NOMO-1 (cell line): ENCODE results near the gene SLC7A9.

Source experiments
- DNase-seq, 2 experiments: peaks; one replicate each; lab custom pipeline; 2025; ENCODE audit not compliant: unreplicated experiment in 2 of 2; lab: John Stamatoyannopoulos, UW

Gene SLC7A9

DNA sequence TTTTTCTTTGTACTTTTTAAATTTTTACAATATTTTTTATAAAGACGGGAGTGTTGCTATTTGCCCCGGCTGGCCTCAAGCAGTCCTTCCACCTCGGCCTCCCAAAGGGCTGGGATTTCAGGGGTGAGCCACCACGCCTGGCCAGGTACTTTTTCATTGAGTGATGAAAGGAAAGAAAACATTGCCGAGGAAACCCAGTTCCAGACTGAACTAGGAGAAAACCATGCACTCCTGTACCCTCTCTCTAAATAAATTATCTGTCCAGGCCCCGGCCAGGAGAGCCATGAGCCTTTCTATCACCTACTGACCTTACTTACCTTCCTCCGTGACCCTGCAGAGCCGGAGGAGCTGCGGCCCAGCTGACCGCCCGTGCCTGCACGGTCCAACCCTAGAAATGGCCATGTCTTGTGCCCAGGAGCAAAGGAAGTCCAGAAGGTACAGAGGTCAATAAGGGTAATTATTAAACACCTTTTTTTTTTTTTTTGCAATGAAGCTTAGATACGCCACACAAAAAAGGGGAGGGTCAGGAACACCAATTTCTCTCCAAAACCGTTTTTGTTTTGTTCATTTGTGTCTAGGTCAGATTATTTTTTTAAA is at the start of gene SLC7A9:
Gene SLC7A9 (minus strand): TSS at position 399 of the 597 bp plus-strand sequence. CDS start 1,233 bp downstream, outside the sequence.
- no peak for DNase-seq

DNA sequence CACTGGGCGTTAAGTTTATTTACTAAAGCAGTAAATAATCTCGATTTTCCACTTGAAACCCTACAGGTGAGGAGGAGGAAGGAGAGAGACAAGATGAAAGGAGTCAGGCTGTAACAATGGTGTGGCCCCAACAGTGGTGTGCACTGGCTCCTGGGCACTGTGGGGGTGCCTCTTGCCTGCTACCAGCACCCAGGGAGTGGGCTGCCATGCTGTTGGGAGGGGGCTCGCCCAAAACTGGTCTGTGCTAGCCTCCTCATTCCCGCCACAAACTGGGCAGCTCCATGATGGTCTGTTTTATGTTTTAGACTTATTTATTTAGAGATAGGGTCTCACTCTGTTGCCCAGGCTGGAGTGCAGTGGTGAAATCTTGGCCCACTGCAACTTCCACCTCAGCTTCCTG is 49.8 kb upstream of the SLC7A9 start:
- DNase-seq, result no peak

DNA sequence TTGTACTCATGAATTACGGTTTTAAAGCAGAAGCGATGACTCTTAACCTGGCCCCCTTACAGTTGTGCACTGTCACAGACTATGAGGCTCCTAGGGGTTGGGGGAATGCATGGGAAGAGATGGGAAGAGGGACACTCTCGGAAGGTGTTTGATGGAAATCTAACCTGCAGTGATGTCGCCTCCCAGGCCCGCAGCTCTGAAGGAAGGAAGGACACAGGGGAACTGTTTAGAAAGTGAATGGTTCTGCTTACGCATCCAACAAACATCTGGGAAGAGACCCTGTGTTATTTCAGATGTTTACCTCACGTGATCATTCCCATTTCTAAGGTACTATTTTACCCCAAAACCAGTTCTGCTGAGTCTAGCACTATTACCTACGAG is 48.0 kb upstream of the SLC7A9 start:
- no peak for DNase-seq

DNA sequence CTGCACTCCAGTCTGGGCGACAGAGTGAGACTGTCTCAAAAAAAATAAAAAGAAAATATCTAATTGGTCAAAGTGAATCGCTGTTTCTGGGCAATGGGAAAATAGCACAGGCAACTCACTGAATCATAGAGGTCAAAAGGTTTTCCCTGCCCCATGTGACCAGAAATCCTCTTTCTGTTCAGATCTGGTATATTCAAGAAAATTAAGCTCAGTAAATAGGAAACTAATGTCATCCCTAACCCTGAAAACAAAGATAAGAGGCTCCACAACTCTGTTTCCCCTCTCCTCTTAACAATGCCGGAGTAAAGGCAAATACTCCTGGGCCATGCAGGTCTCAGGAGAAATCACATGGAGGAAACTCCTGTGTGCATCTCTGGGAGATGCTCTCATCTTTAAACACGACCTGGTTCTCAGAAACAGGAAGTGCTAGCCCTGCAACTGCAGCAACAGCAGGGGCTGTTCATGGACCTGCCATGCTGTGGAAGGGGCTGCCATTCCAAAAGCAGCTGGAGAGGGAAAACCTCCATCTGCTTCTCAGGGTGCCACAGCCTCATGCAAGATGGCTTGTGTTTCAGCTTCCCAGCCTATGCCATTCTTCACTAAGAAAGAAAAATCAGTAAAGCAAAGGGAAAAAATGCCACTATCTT is 47.5 kb upstream of the SLC7A9 start:
- DNase-seq, result no peak

DNA sequence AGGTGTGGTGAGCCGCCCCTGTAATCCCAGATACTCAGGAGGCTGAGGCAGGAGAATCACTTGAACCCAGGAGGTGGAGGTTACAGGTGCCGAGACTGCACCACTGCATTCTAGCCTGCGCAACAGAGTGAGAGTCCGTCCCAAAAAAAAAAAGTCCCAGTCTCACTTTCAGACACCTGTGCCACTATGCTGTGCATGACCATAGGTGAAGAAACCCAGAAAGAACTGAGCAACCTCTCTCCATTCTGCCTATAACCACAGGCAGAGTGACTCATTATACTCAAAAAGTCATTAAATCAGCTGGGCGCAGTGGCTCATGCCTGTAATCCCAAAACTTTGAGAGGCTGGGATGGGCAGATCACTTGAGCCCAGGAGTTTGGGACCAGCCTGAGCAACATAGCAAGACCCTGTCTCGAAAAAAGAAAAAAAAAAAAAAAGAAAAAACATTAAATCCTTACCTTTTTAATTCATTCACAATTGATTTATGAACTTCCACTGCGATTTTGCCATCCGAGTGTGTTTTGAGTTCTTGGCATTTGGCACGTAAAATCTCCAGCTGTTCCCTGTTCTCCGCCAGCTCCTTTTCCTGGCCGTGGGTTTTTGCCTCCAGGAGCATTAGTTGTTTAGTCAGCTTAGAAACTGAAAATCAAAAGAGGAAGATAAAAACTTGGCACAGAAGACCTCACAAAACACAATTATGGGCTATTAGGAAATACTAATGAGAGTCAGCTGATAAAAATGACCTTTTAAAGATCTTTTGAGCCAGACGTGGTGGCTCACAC is 45.5 kb upstream of the SLC7A9 start:
- no peak for DNase-seq

DNA sequence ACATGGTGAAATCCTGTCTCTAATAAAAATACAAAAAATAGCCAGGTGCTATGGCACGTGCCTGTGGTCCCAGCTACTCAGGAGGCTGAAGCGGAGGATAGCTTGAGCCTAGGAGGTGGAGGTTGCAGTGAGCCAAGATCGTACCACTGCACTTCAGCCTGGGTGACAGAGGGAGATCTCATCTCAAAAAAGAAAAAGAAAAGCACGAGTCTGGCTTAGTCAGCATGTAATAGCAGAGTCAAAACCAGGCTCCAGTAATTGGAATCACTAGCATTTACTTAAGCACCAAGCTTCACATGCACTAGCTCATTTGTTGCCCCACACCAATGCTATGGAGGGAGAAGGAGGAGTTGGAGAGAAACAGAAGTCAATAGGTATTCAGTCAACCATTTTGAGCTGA is 41.9 kb upstream of the SLC7A9 start:
- no peak for DNase-seq

DNA sequence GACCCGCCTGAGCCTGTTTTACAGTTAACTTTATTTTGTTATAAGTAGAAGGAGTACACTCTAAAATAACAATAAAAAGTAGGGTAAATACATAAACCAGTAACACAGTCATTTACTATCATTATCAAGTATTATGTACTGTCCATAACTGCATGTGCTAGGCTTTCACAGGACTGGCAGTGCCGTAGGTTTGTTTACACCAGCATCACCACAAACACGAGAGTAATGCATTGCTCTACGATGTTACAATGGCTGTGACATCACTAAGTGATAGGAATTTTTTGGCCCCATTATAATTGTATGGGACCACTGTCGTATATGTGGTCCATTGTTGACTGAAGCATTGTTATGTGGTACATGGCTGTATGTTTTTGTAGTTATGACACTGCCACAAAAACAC is 41.3 kb upstream of the SLC7A9 start:
- no peak for DNase-seq

DNA sequence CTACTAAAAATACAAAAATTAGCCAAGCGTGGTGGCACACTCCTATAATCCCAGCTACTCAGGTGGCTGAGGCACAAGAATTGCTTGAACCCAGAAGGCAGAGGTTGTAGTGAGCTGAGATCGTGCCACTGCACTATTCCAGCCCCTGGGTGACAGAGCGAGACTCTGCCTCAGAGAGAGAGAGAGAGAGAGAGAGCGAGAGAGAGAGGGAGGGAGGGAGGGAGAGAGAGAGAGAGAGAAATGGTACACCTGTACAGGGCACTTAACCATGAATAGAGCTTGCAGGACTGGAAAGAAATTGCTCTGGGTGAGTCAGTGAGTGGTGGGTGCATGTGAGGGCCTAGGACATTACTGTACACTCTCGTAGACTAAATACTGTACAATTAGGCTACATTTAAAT is 40.5 kb upstream of the SLC7A9 start:
- DNase-seq, result no peak

DNA sequence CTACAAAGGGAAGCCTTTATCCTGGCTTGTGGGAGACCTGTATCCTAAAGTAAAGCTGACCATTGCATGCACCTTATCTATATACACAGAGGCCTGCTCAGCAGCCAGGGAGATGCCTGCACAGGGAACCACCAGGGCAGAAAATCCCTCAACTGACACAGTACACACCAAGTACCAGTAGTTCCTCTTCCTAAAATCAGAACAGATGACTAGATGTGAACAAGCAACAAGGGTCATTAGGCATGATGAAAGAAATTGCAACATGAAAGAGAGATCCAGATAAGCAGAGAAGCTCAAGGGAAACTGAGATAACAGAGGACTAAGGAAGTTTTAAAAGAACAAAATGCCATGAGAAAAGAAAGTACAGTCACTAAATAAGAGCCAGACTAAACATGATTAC is 39.7 kb upstream of the SLC7A9 start:
- no peak for DNase-seq

DNA sequence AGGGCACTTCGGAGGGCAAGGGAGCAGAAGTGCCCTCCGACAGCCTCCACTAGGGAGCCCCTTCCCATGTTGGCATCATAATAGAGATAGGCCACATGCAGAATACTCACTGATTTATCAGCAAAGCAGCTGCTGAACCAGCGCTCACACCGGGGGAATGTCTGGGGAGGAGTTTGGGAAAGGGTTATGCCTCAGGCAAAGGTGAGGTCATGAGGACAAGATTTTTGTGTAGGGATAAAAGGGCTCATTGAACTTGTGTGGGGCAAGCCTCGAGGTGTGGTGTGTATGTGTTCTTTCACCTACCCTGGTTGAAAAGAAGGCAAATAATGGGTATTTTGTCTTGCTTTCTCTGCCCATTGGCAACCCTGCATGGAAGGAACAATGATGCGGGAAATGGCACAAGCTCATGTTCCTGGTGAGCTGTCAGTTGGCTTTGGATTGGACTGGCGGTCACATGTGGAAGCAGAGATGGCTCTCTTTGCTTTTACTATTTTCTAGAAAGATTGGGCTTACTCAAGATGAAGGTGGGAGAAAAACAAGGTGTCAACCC is 39.1 kb upstream of the SLC7A9 start:
- DNase-seq, result no peak

DNA sequence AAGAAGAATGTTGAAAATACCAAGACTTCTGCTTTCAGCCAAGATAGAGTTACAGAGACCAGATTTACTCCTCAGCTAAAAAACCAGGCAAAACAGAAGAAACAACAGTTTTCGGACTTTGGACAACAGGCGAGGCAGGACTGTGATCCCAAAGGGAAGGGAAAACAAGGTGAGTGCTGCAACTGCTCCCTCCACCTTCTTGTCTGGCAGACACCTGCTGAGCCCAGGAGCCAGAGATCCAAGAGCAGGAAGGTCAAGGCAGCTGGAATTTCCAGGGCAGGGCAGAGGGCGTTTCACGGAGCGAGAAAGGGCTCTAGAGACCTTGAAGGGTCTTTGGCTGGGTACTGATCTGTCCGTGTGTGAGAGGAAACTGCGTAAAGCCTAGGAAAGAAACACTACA is 32.9 kb upstream of the SLC7A9 start:
- DNase-seq, result no peak

DNA sequence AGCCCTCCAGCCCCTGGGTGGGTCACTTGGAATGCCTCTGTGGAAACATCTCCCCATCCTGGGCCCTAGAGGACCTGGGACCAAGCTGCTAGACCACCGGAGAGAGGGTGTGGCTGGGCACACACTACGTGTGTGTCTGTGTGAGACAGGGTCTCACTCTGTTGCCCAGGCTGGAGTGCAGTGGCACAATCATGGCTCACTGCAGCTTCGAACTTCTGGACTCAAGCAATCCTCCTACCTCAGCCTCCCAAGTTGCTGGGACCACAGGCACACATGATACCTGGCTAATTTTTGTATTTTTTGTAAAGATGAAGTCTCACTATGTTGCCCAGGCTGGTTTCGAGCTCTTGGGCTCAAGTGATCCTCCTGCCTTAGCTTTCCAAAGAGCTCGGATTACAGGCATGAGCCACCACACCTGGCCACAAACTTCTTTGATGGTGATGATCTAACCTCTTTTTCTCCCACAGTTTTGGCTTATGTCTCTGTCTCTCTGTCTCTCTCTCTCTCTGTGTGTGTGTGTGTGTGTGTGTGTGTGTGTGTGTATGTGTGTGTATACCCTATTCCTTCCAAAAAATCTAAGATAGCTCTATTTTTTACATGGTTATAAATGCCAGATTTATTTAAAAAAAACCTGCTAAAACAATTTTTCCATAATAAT is 32.1 kb upstream of the SLC7A9 start:
- no peak for DNase-seq

DNA sequence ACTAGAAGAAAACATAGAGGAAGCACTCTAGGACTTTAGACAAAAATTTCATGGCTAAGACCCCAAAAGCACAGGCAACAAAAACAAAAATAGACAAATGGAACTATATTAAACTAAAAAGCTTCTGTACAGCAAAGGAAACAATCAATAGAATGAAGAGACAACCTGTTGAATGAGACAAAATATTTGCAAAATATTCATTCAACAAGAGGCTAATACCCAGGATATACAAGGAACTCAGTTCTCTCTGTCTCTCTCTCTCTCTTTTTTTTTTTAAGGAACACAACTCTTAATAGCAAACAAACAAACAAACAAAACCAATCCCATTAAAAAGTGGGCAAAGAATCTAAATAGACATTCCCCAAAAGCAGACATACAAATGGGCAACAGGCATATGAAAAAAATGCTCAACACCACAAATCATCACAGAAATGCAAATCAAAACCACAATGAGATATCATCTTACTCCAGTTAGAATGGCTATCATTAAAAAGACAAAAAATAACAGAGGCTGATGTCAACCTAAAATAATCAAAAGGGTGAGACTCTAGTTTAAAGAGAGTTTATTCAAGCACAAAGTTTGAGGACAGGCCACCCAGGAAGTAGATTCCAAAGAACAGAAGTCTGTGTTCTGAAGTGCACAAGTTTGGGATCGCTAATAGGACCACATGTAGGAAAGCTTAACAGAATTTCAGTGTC is 27.1 kb upstream of the SLC7A9 start:
- DNase-seq, result no peak

DNA sequence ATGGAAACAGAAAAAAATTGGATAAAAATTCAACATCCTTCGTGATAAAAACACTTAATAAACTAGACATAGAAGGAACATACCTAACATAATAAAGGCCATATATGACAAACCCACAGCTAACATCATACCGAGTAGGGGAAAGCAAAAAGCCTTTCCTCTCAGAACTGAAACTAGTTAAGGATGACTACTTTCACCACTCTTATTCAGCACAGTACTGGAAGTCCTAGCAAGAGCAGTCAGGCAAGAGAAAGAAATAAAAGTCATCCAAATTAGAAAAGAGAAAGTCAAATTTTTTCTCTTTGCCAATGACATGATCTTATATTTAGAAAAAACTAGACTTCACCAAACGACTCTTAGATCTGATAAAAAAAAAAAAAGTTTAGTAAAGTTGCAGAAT is 25.8 kb upstream of the SLC7A9 start:
- no peak for DNase-seq

DNA sequence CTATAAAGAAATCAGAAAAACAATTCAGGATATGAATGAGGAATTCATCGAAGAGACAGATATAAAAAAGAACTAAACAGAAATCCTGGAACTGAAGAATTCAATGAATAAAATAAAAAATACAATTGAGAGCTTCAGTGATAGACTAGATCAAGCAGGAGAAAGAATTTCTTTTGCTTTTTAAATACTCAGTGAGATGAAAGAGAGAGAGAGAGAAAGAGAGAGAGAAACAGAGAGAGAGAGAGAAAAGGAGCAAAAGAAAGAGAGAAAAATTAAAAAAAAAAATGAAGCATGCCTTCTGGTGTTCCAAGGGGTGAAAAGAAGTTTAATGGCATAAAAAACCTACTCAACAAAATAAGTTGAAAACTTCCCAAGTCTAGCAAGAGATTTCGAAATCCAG is 22.0 kb upstream of the SLC7A9 start:
- no peak for DNase-seq

DNA sequence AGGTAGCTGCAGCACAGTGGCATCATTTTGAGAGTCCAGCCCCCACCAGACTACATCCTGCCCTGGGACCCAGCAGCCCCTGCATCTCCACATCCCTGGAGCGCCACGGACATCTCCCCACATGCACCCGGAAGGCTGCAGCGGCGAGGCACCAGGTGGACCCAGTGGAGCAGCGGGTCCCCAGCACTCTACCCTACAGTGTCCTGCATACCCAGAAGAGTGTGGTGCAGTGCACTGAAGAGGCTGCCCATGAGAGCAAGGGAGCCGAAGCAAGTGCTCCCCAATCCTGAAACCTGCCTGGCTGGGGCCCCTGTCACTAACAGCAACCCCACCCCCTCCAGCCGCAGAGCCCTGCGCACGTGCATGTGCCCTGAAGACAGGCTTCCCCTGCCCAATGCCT is 21.3 kb upstream of the SLC7A9 start:
- DNase-seq, result no peak

DNA sequence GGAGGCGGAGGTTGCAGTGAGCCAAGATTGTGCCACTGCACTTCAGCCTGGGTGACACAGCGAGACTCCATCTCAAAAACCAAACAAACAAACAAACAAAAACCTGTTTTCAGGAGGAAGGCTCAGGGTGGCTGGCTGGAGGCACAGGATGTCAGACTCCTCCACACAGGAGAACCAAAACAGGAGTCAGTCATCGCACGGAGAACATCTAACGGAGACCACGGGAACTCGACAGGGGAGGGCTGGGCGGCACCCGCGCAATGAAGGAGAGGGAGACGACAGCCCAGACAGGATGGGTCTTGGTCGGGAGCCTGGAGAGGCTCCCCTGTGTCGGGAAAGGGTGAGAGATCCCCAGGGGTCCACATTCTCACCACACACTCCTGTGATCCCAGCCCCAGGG is 20.8 kb upstream of the SLC7A9 start:
- no peak for DNase-seq

DNA sequence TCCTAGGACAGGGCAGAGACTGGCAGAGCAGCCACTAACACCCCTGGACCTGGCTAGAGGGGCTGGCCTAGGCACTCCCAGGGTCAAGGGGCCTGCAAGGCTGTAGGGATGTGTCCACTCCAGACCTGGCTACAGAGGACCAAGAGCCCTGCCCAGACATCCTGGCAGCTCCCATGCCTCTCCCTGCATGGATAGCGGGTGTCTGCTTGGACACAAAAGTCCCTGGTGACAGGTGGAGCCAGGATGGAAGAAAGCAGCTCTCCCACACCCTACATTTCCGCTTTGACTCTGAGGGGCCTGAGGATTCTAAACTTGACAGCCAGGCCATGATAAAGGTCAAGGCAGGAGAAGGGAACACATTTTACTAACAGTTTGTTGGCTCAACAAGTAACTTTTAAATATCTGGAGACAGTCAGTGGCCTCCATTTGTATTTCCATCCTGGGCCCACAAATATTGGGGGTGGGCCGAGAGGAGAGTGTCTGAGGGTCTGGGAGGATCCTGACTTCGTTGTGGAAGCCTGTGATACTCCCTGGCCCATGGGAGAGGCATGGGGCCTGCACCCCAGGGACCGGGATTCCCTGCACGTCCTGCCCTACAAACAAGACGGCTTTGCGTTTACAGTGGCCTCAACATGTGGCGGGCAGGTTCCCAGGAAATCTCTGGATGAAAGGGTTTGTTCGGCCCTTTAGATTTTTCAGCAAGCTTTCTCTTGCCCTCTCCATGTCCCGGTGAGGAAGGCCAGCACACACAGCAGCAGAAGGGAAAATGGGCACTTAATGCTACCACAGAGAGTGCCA is 19.8 kb upstream of the SLC7A9 start:
- DNase-seq, result no peak

DNA sequence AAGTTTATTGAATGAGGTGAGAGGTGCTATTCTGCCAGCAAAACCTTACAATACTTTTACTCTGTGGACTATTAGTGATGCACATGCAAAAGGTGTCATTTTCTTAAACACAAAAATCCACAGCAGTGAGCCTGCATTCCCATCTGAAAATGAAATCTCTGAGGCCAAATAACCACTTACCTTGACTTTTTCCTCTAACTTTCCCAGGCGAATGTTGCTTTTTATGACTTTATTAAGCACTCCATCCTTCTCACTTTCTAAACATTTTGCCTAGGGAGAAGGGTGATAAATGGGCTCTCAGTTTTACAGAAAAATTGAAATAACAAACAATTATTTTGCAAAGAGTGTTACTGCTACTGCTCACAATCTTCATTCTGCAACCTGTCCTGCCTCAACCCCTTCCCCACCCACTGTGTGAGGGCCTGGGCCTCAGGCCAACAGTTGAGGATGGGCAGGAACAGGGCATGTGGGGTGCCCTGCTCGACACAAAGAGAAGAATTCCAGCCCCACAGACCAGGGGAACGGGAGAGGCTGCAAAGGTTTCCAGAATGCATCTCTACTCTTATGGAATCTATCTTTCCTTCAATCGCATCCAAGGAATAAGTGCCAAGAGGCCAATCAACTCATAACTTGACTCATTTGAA is 18.1 kb upstream of the SLC7A9 start:
- no peak for DNase-seq

DNA sequence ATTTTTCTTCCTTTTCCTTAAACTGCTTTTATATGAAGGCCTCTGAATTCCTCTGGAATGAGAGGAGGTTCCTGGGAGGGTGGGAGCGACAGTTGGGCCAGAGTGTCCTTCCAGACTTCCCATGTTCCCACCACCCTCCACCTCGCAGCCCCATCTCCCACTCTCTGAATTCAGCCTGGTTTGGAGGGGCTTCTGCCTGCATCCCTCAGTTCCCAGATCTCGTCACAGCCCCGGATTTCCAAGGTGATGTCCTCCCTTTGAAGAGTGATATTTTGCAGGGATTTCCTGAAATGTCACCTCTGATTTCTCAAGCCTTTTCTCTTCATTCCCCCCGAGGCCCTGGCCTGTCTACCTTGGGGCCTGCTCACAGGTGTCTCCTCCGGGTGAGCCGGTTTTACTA is 16.7 kb upstream of the SLC7A9 start:
- DNase-seq, result no peak
